GM12874 (cell line): Measurements from ENCODE around the gene ZNF236.

Experiments
- CTCF ChIP-seq: IDR thresholded peaks from 2 replicates; pipeline ENCODE4 v1.5.1; 2011; ENCODE audit warnings: low read depth, mild to moderate bottlenecking, control low read depth, low read length, moderate library complexity; ENCODE audit not compliant: insufficient read depth

Gene ZNF236

DNA sequence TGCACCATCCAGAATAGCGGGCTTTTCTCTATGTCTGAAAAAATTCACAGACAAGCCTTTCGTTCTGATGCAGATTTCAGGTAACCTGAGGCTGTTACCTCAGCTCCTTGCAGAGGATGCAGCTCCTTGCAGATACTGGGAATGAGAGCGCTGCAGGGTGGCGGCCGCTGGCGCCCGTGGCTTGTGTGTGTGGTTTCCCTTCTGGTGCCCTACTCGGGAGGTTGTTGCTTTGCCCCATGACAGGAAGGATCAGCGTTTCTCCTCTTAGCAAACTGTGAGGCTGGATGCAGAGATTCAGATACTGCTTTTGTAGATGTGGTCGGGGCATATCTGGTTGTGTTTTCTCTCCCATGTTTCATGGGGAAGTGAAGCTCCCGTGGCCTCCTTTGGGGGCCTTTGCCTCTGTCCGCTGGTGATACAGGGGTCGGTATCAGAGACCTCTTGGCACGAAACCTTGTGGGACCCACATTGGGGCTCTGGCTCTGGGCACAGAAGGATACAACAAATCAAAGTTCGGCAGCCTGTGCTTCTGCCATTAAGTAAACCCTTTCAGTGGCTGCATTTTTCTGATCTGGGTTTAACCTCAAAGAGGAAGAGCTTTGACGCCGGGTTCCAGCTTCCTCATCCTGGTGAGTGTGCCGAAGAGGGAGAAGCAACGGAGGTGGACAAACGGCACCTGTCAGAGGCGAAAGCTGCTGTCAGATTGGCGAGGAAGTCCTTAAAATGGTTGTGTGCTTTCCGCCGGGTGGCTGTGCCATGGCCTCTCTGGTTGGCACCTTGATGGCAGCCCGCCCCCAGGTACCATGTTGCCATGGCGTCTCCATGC, 182.4 kb downstream of the ZNF236 start:
- TF ChIP-seq CTCF, result no peak

GRCh38 chr18:77005651-77006195, 183.4 kb downstream of the ZNF236 start:
- TF ChIP-seq CTCF, result no peak

GRCh38 chr18:77006305-77007175, 184.2 kb downstream of the ZNF236 start:
- TF ChIP-seq CTCF, result no peak

DNA sequence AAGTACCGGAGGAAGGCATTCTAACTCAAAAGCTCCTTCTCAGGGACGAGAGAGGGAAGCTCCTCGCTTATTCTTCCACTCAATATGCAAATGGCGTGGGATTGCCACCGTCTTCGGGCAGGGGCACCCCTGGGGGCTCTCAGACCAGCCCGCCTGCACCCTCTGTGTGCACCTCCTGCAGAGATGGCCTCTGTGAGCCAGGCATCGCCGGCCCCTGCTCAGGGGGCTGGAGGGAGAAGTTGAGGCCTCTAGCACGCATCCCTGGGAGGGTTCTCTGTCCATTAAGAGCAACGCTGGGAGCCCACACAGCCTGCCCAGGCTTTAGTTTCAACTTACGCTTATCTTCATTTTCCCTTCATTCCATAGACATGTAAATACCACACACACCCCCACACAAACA, 184.9 kb downstream of the ZNF236 start:
- no peak for TF ChIP-seq CTCF

DNA sequence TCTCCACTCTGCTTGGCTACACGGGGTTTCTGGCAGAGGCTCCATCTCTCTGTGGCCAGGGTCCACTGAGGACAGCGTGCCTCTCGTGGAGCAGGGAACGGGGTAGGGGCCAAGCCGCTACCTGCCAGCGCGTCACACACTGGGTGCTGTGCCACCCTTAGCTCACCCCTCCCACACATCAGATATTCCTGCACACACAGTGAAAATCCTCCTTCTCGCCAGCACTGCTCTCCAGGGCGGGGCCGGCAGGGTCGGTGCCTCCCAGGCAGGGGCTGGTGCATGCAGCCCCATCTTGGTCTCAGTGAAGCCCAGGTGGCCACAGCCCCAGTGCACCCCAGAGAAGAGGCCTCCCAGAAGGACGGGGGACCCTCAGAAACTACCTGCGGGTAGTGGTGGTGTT, 185.6 kb downstream of the ZNF236 start:
- no peak for TF ChIP-seq CTCF

DNA sequence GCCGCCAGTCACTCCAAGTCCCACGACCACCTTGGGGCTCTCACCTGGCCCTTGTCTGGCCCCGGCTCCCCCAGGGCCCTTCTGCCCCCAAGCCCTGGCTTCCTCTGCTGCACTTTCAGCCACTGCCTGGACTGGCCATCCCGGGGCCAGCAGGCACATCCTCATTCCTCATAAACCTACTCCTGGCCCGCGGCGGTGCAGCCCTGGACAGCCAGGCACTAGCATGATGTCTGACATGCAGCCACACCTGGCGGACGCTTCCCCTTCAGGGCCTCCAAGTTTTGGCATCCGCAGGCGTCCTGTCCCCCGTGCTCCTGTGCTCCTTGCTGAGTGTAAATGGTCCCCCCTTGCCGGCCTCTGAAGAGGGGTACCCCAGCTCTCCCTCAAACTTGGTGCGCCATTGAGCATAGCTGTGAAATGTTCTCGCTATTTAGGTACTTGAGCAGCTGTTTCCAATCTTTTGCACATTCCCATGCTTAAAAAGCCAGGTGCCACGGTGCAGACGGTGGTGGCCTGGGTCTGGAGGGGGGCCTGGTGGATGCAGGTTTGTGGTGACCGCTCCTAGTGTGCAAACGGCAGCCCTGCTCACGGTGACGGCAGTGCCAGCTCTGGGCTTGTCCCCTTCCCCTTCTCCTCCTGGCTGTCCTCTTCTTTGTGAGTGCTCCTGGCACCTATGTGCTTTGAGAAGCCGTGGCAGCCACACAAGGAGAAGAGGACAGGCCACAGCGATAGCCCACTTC, 186.4 kb downstream of the ZNF236 start:
- TF ChIP-seq CTCF, result no peak
